Retinal pigment epithelial cell (primary cell): ENCODE measurements around the gene ATRNL1.

Experiments used
- DNase-seq: peaks from one replicate; pipeline ENCODE4 v3.0.0-alpha.2; 2010; ENCODE audit warnings: low read depth
- H3K4me3 ChIP-seq: 2 replicates; pipeline ENCODE4 v1.5.1; 2011; ENCODE audit warnings: mild to moderate bottlenecking, low read length, control low read depth, moderate library complexity
- TF ChIP-seq, protein P1 (sequence below): conservative IDR thresholded peaks from 2 replicates; pipeline ENCODE4 v1.5.1; 2011; ENCODE audit warnings: low read depth, low read length, control low read depth, inconsistent platforms

ATRNL1 gene

DNA sequence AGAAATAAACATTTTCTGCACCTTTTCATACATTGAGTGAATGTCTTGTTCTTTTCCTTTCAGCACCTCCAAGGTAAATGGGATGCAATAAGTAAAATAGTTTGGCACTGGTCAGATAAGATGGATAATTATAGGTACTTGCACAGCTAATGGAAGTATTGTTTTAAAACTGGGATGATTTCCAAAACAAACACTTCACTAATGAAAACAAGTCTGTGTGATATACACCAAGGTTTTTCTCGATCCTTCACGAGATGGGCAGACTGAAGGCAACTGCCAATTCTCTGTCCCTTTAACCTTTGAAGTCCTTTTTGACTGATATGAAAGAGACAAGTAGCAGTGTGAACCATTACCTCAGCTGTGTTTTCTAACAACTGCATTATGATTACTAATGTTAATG, 756.0 kb downstream of the ATRNL1 start:
- DNase-seq: no peak
- no peak overlapping the region for H3K4me3 ChIP-seq
- TF ChIP-seq, protein P1, sequence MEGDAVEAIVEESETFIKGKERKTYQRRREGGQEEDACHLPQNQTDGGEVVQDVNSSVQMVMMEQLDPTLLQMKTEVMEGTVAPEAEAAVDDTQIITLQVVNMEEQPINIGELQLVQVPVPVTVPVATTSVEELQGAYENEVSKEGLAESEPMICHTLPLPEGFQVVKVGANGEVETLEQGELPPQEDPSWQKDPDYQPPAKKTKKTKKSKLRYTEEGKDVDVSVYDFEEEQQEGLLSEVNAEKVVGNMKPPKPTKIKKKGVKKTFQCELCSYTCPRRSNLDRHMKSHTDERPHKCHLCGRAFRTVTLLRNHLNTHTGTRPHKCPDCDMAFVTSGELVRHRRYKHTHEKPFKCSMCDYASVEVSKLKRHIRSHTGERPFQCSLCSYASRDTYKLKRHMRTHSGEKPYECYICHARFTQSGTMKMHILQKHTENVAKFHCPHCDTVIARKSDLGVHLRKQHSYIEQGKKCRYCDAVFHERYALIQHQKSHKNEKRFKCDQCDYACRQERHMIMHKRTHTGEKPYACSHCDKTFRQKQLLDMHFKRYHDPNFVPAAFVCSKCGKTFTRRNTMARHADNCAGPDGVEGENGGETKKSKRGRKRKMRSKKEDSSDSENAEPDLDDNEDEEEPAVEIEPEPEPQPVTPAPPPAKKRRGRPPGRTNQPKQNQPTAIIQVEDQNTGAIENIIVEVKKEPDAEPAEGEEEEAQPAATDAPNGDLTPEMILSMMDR: no peak

DNA sequence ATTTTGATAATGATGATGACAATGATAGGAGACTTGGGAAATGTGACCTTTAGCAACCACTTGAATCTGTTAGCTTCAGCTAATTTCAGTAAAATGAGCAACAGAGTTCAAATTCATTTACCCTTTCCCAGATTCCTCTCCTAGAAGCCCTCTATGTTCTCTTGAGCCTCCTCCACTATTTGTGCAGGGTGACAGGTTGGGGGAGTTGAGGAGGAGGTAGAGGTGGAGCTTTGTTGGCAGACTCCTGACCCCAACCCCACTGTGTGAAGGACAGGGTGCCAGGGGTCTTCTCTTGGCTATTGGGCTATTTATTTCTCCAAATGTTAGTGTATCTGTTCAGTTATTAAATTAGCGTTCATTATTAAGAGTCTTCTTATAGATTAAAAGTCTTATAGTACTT, 757.5 kb downstream of the ATRNL1 start:
- no peak overlapping the region for H3K4me3 ChIP-seq
- DNase-seq: no peak
- TF ChIP-seq, protein P1: no peak

DNA sequence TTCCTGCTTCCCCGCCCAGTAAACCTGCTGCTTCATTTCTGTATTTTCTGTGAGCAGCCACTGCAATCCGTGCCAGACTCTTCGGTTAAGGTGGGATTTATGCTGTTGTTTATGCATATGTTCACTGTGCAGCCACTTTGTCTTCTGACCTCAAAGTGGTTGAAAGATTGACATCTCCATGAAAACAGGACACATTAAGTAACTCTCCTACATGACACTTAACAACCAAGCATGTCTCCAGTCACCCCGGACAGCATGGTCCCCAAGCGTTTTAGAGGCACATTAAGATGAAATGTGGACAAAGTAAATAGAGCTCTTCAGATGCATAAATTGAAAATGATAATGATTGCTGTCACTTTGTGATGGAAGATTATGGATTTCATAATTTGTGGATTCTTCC, 758.5 kb downstream of the ATRNL1 start:
- TF ChIP-seq, protein P1: no peak
- no peak overlapping the region for H3K4me3 ChIP-seq
- no peak for DNase-seq

DNA sequence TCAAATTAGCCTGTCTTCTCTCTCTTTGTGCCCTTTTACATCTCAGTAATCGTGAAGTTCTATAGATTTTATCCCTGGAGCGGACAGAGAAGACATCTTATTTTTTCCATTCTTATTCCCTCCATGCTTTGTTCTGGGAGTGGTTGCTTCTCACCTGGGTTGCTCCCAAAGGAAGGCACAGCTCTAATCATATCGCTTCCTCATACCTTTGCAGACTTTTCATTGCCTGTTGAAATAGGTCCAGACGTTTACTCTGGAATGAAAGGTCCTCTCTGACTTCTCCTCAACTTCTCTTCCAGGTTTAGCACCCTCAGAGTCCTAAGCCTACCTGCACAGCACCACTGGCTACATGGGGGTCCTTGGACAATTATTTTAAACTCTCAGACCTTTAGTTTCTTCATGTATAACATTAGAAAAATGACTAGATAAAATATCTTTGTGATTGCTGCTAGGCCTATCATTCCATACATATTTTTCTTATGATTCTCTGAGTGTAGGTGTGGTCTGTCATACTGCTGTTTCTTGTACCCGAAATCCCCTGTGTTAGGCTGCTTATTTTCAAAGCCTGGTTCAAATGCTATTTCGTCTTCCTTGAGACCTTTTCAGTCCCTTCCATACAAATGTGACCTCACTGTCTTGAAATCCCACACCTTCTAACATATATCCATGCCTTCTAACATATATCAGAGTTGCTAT, 761.7 kb downstream of the ATRNL1 start:
- TF ChIP-seq, protein P1: no peak

DNA sequence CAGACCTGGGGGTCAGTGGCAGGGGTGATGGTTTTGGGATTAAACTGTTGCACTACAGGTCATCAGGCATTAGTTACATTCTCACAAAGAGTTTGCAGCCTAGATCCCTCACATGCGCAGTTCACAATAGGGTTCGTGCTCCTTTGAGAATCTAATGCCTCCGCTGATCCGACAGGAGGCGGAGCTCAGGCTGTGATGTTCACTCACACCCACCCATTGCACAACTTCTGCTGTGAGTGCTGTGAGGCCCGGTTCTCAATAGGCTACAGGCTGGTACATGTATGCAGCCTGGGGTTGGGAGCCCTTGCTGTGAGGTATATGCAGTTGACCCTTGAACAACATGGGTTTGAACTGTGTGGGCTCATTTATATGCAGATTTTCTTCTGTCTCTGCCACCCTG, 763.4 kb downstream of the ATRNL1 start:
- TF ChIP-seq, protein P1: no peak
- DNase-seq: no peak
- H3K4me3 ChIP-seq: no peak overlapping the region

More for the DNA sequence above, 761.7 kb downstream of the ATRNL1 start:
- DNase-seq: no peak
- H3K4me3 ChIP-seq: no peak overlapping the region

DNA sequence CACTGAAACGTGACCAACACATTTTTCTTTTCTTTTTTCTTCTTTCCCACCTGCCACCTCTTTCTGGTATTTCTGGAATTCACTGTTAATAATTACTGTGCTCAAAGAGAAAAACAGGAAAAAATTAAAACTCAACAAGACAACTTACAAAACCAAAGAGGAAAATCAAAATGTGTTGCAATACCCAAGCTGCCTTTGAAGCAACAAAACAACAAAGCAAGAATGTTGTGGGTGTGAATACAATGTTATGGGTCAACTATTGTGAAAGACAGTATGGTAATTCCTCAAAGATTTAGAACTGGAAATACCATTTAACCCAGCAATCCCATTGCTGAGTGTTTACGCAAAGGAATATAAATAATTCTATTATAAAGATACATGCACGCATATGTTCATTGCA, 764.7 kb downstream of the ATRNL1 start:
- TF ChIP-seq, protein P1: no peak
- H3K4me3 ChIP-seq: no peak overlapping the region
- no peak for DNase-seq

DNA sequence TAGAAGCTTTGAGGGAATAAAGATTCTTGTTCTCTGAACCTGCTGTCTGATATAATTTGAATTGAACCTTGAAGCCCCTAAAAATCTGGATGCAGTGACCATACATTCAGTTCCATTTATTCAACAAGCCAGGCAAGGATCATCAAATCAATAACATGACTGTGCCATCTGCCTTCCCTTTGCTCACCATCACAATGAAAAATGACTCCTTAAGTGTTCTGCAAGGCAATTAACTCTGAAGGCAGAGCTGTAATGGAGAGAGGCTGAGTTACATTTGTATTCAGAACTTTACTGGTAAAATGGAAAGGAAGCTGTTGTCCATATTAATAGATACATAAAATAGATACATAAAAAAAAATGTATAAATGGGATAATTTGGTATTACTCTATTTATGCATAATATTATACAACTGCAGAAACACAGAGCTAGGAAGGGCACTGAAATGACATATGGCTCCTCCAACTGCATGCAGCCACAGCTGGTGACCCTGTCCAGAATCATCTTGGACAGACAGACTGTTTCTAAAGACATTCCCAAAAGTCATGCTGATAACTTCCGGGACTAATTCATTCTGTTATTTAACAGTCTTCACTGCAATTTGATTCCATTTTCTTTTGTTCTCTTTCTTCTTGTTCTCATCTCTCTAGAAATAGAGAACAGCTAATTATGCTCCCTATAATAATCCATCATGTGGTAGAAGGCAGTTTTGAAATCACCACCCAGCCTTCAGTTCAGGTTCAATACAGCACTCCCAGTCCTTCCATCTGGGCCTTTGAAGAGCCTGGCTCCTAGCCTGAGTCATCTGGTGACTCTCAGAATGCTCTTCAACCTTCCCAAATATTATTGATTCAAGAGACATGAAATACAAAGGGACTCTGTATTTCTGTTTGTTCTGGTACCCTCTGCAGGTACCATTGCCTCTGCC, 767.3 kb downstream of the ATRNL1 start:
- TF ChIP-seq, protein P1: no peak
- H3K4me3 ChIP-seq: no peak overlapping the region
- DNase-seq: no peak
